A673 (cell line): ENCODE results near the gene C3orf49.

Experiments used
- EZH2 ChIP-seq: fragments of 200-600 bp; sonication (generic); IDR thresholded peaks from 2 replicates; pipeline ENCODE4 v1.6.1; 2017; ENCODE audit warnings: borderline replicate concordance, low read depth, mild to moderate bottlenecking, mixed read lengths, antibody characterized with exemption, low read length; ENCODE audit not compliant: poor library complexity, severe bottlenecking
- TF ChIP-seq, protein P1 (sequence below): fragments of 300-800, 200-600 bp; sonication (generic); conservative IDR thresholded peaks from 2 replicates; pipeline ENCODE4 v1.5.1; 2017; ENCODE audit warnings: low read depth, mild to moderate bottlenecking, antibody characterized with exemption, low read length, moderate library complexity, mixed read lengths

DNA sequence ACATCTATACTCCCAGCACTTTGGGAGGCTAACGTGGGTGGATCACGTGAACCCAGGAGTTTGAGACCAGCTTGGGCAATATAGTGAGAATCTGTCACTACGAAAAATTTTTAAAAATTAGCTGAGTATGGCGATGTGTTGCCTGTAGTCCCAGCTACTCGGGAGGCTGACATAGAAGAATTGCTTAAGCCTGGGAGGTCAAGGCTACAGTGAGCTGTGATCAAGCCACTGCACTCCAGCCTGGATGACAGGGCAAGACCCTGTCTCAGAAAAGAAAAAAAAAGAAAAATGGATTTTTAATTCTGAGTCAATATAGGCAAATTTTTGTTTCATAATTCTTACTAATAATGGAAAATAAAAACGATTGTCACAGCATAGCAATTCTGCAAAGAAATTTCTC lies 13.3 kb downstream of the C3orf49 start:
- TF ChIP-seq, protein P1, sequence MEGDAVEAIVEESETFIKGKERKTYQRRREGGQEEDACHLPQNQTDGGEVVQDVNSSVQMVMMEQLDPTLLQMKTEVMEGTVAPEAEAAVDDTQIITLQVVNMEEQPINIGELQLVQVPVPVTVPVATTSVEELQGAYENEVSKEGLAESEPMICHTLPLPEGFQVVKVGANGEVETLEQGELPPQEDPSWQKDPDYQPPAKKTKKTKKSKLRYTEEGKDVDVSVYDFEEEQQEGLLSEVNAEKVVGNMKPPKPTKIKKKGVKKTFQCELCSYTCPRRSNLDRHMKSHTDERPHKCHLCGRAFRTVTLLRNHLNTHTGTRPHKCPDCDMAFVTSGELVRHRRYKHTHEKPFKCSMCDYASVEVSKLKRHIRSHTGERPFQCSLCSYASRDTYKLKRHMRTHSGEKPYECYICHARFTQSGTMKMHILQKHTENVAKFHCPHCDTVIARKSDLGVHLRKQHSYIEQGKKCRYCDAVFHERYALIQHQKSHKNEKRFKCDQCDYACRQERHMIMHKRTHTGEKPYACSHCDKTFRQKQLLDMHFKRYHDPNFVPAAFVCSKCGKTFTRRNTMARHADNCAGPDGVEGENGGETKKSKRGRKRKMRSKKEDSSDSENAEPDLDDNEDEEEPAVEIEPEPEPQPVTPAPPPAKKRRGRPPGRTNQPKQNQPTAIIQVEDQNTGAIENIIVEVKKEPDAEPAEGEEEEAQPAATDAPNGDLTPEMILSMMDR = no peak
- no peak for TF ChIP-seq EZH2
